GM10847 (cell line): Measurements from ENCODE around the gene SCGB1D2.

ENCODE experiments used
- POLR2A ChIP-seq: IDR thresholded peaks from 2 replicates; pipeline ENCODE4 v1.6.1; 2011; ENCODE audit not compliant: insufficient read length; ENCODE audit errors: extremely low read depth

The SCGB1D2 gene

GRCh38 chr11:62242021-62242420 is at the start of gene SCGB1D2:
SCGB1D2 (plus strand) TSS chr11:62242239; CDS start chr11:62242308, 69 bp downstream.
- no peak for TF ChIP-seq POLR2A

GRCh38 chr11:62193952-62194351 is 48.1 kb upstream of the SCGB1D2 start:
- no peak for TF ChIP-seq POLR2A

- no peak for TF ChIP-seq POLR2A
These were observed 46.1 kb upstream of the SCGB1D2 start for GRCh38 chr11:62195945-62196344.

- no peak for TF ChIP-seq POLR2A
These were observed 40.7 kb upstream of the SCGB1D2 start for GRCh38 chr11:62201376-62201775.

GRCh38 chr11:62202910-62203309 is 39.1 kb upstream of the SCGB1D2 start:
- TF ChIP-seq POLR2A: no peak

GRCh38 chr11:62204430-62204829 is 37.6 kb upstream of the SCGB1D2 start:
- no peak for TF ChIP-seq POLR2A

GRCh38 chr11:62205441-62205840 is 36.6 kb upstream of the SCGB1D2 start:
- TF ChIP-seq POLR2A: no peak

GRCh38 chr11:62208785-62209144 is 33.3 kb upstream of the SCGB1D2 start:
- no peak for TF ChIP-seq POLR2A

GRCh38 chr11:62217191-62217748 is 24.8 kb upstream of the SCGB1D2 start:
- TF ChIP-seq POLR2A: no peak

GRCh38 chr11:62221498-62221897 is 20.5 kb upstream of the SCGB1D2 start:
- TF ChIP-seq POLR2A: no peak

GRCh38 chr11:62223095-62223494 is 18.9 kb upstream of the SCGB1D2 start:
- TF ChIP-seq POLR2A: no peak

GRCh38 chr11:62233730-62234129 is 8.3 kb upstream of the SCGB1D2 start:
- no peak for TF ChIP-seq POLR2A

- no peak for TF ChIP-seq POLR2A
These were observed 5.9 kb upstream of the SCGB1D2 start for GRCh38 chr11:62236187-62236586.

GRCh38 chr11:62237499-62237898 is 4.5 kb upstream of the SCGB1D2 start:
- no peak for TF ChIP-seq POLR2A

GRCh38 chr11:62238151-62238550 is 3.9 kb upstream of the SCGB1D2 start:
- no peak for TF ChIP-seq POLR2A

- no peak for TF ChIP-seq POLR2A
These were observed 944 bp upstream of the SCGB1D2 start for GRCh38 chr11:62241095-62241494.

- TF ChIP-seq POLR2A: no peak
These were observed 3.3 kb downstream of the SCGB1D2 start for GRCh38 chr11:62245271-62245753.
